GM12878 (cell line): ENCODE results near the gene CCL25.

Source experiments
- EP300 ChIP-seq, 2 experiments: fragments of 150-350 bp in 1 of 2; IDR thresholded peaks; 2 replicates each; pipeline ENCODE4 v1.6.1; 2011 to 2012; ENCODE audit warnings: low read depth in 2 of 2, low read length in 2 of 2, borderline replicate concordance in 1 of 2, improper control_type of control experiment in 1 of 2, inconsistent platforms in 1 of 2; ENCODE audit not compliant: control insufficient read depth in 1 of 2
- JUNB ChIP-seq: IDR thresholded peaks from 2 replicates; pipeline ENCODE4 v1.6.1; 2016; ENCODE audit warnings: antibody characterized with exemption, mild to moderate bottlenecking
- MYC ChIP-seq: IDR thresholded peaks from 2 replicates; pipeline ENCODE4 v1.6.1; 2011; ENCODE audit warnings: mild to moderate bottlenecking, low read length, moderate library complexity, inconsistent platforms; ENCODE audit not compliant: insufficient read depth, insufficient replicate concordance, insufficient read length, severe bottlenecking
- RELA ChIP-seq: fragments of 450-650 bp; IDR thresholded peaks from 2 replicates; pipeline ENCODE4 v1.8.0; 2014; ENCODE audit warnings: borderline replicate concordance; ENCODE audit not compliant: partially characterized antibody
- TF ChIP-seq, protein P1 (sequence below), 3 experiments: IDR thresholded peaks in 2 of 3; conservative IDR thresholded peaks in 1 of 3; 2 replicates each; pipeline ENCODE4 v1.5.1; 2011; ENCODE audit warnings: low read depth in 3 of 3, low read length in 3 of 3, mild to moderate bottlenecking in 3 of 3, control low read depth in 2 of 3, moderate library complexity in 2 of 3, inconsistent platforms in 1 of 3, mixed read lengths in 1 of 3; ENCODE audit not compliant: control insufficient read depth in 2 of 3, insufficient read depth in 1 of 3; ENCODE audit errors: extremely low read depth in 1 of 3

DNA sequence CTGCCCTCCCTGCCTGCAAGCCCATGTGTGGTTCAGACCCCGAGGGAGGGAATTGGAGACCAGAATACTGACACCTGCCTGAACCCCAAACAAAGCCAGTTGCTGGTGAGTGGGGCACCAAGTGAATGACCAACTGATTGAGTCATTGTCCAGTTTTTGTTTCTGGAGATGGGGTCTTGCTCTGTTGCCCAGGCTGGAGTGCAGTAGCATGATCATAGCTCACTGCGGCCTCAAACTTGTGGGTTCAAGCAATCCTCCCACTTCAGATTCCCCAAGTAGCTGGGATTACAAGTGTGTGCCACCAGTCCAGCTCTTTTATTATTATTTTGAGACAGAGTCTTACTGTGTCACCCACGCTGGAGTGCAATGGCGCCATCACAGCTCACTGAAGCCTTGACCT is 4.0 kb downstream of the CCL25 start:
- TF ChIP-seq RELA, result no peak
- TF ChIP-seq, protein P1, sequence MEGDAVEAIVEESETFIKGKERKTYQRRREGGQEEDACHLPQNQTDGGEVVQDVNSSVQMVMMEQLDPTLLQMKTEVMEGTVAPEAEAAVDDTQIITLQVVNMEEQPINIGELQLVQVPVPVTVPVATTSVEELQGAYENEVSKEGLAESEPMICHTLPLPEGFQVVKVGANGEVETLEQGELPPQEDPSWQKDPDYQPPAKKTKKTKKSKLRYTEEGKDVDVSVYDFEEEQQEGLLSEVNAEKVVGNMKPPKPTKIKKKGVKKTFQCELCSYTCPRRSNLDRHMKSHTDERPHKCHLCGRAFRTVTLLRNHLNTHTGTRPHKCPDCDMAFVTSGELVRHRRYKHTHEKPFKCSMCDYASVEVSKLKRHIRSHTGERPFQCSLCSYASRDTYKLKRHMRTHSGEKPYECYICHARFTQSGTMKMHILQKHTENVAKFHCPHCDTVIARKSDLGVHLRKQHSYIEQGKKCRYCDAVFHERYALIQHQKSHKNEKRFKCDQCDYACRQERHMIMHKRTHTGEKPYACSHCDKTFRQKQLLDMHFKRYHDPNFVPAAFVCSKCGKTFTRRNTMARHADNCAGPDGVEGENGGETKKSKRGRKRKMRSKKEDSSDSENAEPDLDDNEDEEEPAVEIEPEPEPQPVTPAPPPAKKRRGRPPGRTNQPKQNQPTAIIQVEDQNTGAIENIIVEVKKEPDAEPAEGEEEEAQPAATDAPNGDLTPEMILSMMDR (IDR thresholded peaks at IDR 0.05 in 2 of 3, conservative IDR thresholded peaks at IDR 0.05 in 1 of 3; ENCODE audit: control insufficient read depth in 2 of 3, extremely low read depth in 1 of 3, insufficient read depth in 1 of 3, low read depth in 3 of 3, low read length in 3 of 3), result no peak
- no peak for TF ChIP-seq MYC
- no peak for TF ChIP-seq EP300 (IDR thresholded peaks at IDR 0.05; ENCODE audit: borderline replicate concordance in 1 of 2, control insufficient read depth in 1 of 2, low read depth in 2 of 2, low read length in 2 of 2)
- no peak for TF ChIP-seq JUNB
